GM21423 (cell line): ENCODE measurements around the gene MED14.
"Not testable (repeated sequence)": the region's sequence is repeated elsewhere in the genome, so short reads cannot be mapped to it uniquely, and the experiment has no call there.

Source experiments
- ATAC-seq: cut with Tn5 transposase; IDR thresholded peaks from one replicate; pipeline ENCODE4 v1.9.1; 2021; ENCODE audit warnings: mild to moderate bottlenecking, moderate library complexity; ENCODE audit not compliant: unreplicated experiment

MED14 gene

DNA sequence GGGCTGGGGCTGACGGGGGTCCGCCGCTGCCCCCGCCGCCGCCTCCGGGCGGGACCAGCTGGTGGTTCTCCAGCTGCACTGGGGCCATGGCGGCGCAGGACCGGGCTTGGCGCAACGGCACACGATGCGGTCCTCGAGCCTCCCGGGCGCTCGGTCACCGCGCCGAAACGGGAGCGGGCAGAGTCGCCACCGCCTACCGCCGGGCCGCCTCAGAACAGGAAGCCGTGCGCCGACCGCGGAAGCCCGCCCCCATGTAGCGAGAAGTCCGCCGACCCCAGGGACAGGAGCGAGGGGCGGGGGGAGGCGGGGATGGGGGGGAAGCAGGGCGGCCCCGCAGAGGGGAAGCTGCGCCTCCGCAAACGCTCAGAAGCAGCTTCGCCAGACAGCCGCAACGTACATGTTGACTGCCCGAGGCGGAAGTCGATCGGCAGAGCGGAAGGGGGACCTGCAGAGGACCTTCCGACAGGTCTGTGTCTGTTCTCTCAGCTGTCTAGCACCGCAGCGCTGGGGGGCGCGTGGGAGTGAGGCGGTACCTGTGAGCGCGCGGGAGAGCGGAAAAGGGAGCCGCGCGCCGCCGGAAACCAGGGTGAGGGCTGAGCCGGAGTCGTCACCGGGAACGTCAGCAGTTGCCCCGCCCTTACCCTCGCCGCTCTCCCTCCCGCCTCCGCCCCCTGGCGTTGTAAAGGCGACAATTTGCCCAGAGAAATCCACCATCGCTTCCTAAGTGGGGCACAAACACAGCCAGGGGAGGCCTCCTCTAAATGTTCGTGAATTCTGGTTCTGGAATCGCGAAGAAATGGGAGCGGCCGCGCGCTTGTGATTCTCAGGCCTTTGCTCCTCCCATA lies at the start of gene MED14:
TSS of gene MED14 (minus strand) at position 218 of the 845 bp plus-strand sequence. CDS start at position 88, 130 bp downstream.
- peak; percentile 91 for ATAC-seq

DNA sequence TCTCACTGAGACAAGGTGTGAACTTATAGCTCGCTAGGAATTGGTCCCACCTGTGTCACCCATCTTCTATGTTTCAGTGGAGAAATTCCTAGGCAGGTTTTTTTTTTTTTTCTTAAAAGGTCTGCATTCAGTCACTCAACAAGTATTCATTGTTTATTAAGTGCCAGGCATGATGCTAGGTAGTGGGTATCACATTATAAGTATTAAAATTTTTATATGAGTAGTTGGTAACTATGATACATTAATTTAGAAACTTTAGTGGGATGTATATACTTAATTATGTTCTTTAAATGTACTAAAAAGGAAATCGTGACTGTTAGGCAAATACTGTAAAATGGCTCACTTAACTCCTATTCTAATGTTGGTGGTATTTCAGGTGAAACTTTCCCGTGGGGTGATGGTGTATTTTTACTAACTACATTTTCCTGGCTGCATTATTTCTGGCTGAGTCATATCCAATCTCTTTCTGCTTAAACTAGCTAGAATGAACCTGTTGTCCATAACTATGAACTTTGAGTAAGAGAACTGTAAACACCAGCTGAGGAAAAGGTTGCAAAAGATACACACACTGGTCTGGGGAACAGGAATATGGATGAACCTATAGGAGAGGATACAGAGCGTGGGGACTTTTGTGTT lies 49.3 kb upstream of the MED14 start:
- no peak for ATAC-seq

- not testable (repeated sequence) for ATAC-seq
These were observed 47.4 kb upstream of the MED14 start for GRCh38 chrX:40782644-40783259.

DNA sequence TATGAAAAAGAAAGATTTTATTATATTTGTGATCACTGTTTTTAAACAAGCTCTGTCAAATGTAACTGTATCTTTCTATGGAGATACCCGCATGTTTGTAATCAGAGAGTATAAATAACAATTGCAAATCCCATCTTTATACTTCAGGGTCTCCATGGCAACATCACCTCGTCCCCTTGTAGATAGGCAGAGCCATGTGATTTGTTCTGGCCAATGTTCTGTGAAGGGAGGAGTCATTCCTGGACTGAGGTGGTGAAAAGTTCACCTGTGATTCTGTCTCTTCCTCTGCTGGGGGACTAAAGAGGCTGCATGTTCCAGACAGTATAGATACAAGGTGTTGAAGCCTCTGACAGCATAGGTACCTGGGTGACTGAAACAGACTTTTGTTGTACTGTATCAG lies 45.6 kb upstream of the MED14 start:
- ATAC-seq, result no peak

DNA sequence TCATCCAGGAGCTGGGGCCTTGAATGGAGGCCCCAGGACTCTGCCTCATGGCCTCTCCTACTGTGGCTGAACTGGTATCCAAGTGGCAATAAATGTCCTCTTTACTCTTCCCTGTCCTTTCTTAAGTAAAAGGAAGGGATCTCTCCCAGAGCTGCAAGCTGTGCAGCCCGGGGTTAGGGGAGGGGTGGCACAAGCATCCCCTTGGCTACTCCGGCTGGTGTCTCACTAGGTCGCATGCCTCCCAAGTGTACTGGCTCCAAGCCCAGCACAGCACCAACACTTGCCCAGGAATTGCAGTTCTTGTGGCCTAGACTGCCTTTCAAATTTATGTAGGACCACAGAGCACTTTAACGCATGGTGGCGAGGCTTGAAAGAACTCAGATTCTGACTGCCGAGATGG lies 44.7 kb upstream of the MED14 start:
- ATAC-seq, result no peak

- no peak for ATAC-seq
These were observed 43.7 kb upstream of the MED14 start for GRCh38 chrX:40778861-40779575.

GRCh38 chrX:40773809-40774208 lies 38.5 kb upstream of the MED14 start:
- ATAC-seq, result no peak

GRCh38 chrX:40773188-40773587 lies 37.8 kb upstream of the MED14 start:
- ATAC-seq, result no peak

GRCh38 chrX:40772290-40772689 lies 36.9 kb upstream of the MED14 start:
- ATAC-seq, result no peak

DNA sequence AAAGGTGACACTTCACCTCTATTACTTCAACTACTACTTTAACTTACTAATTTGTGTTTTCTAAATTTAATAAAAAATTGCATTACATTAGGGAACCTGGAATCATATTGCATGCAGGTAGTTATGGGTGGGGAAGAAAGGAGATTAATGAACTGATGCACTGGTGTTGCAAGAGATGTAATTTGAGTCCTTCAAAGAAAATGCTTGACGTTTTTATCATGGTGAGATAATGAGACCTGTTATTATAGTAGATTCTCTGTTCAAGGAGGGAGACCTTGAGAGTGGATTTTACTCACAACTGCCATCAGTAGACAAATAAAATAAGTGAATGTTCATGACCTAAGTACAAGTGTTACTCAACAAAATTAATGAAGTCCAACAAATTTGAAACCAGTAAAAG lies 26.4 kb upstream of the MED14 start:
- ATAC-seq, result no peak

DNA sequence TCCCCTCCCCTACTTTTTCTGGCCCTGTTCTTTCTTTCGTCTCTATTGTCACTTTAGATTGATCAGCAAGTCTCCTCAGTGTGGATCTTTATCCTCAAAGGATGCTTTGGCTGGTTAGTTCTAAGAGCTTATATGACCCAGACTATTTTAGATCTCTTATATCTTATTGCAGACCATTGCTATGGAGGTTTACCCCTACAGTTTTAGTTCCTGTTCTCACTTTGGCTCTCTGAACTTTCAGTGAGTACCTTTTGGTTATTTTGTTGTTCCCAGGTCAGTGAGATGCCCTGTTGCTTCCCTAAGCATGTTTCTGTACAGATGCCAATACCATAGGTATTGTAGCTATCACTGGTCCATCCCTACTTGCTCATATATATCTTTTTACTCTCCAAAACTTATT lies 24.0 kb upstream of the MED14 start:
- ATAC-seq, result no peak

GRCh38 chrX:40757058-40757457 lies 21.7 kb upstream of the MED14 start:
- ATAC-seq, result no peak

GRCh38 chrX:40755291-40756249 lies 20.2 kb upstream of the MED14 start:
- no peak for ATAC-seq

DNA sequence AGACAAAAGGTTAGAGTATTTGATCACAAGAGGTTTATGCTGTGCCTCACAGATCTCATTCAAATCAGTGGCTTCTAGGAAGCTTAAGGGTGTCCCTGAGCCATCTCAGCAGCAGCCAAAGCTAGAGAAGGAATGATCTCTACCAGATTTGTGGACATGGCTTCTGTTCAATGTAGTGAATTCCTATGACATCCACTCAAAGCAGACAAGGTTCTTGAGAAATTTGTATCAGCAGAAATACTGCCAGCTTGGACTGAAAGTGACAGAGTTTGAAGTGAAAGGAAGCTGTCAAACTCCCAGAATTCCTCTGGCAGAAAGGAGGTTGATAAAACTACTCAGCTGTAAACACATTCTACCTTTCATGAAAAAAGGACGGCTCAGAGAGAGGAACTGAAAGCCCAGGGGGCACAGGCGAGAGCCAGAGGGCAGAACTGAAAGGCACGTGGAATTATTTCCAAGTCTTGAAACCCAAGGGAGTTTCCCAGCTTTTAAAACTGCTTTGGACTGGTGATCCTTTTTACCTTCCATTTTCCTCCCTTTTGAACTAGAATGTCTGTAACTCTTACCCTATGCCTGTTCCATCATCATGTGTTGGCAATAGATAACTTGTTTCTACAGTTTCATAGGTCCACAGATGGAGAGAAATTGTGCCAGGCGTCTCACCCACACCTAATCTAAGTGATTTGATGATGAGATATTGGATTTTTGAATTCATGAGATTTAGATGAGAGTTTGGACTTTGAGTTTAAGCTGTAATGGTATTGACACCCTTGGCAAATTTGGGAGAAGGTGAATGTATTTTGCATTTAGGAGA lies 14.5 kb upstream of the MED14 start:
- peak; percentile 76 for ATAC-seq

GRCh38 chrX:40748977-40749376 lies 13.6 kb upstream of the MED14 start:
- ATAC-seq, result no peak

DNA sequence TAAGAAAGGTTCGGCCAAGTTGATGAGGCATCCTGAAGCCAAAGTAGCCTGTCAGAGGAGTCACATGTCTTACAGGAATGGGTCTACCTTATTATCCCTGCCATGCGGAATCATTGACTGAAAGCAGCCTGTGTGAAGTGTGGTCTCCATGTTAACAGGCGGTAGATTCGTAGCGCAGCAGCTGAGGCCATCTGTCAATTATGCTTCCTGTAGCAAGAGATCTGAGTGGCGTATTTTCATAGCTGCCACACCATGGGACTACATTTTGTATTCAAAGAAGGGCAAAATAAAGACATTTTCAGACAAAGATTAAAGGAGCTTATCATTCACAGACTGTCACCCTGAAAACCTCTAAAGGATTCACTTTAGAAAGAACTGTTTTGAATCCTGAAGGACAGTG lies 11.2 kb upstream of the MED14 start:
- no peak for ATAC-seq

GRCh38 chrX:40736170-40736505 lies 796 bp upstream of the MED14 start:
- no peak for ATAC-seq

- peak; percentile 8 for ATAC-seq
These were observed 394 bp downstream of the MED14 start for GRCh38 chrX:40734971-40735324.

GRCh38 chrX:40733706-40734105 lies 1.6 kb downstream of the MED14 start:
- no peak for ATAC-seq

DNA sequence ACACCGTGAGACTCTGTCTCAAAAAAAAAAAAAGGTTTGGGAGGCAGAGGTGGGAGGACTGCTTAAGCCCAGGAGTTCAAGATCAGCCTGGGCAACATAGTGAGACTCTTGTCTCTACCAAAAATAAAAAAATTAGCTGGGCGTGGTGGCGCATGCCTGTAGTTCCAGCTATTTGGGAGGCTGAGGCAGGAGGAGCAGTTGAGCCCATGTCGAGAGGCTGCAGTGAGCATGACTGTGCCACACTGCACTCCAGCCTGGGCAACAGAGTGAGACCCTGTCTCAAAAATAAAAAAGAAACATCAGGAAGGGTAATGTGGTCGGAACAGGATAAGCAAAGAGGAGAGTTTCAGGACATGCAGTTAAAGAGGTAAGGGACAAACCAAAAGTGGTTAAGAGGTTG lies 2.8 kb downstream of the MED14 start:
- not testable (repeated sequence) for ATAC-seq
